ENCODE results near the gene MUSK.
"Not testable (repeated sequence)": the region's sequence is repeated elsewhere in the genome, so short reads cannot be mapped to it uniquely, and the experiment has no call there.

The MUSK gene

GRCh38 chr9:110687497-110687896 lies 18.9 kb downstream of the MUSK start:
- no peak overlapping the region for H3K4me3 ChIP-seq (ENCODE audit: low read length)
- DNase-seq (ENCODE audit: low read depth, low spot score), result no peak

GRCh38 chr9:110688329-110688728 lies 19.7 kb downstream of the MUSK start:
- DNase-seq (ENCODE audit: low read depth, low spot score), result no peak

GRCh38 chr9:110691002-110691549 lies 22.5 kb downstream of the MUSK start:
- DNase-seq (ENCODE audit: low read depth, low spot score), result no peak
- H3K4me3 ChIP-seq (ENCODE audit: low read length), result no peak overlapping the region

More at GRCh38 chr9:110688329-110688728, 19.7 kb downstream of the MUSK start:
- H3K4me3 ChIP-seq (ENCODE audit: low read length), result no peak overlapping the region

DNA sequence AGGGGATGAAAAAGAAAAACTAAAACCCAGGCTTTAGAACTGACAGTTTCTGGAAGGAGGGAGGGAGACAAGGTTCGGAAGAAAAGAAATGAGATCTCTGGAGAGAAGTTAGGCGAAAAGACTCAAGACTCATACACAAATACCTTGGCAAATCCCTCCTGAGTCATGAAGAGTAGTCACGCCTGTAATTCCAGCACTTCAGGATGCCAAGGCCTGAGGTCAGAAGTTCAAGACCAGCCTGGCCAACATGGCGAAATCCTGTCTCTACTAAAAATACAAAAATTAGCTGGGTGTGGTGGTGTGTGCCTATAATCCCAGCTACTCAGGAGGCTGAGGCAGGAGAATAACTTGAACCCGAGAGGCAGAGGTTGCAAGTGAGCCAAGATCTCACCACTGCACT lies 27.3 kb downstream of the MUSK start:
- DNase-seq (ENCODE audit: low read depth, low spot score), result not testable (repeated sequence)

GRCh38 chr9:110700953-110701352 lies 32.4 kb downstream of the MUSK start:
- DNase-seq (ENCODE audit: low read depth, low spot score), result no peak
- H3K4me3 ChIP-seq (ENCODE audit: low read length), result no peak overlapping the region

More for the DNA sequence above, 27.3 kb downstream of the MUSK start:
- H3K4me3 ChIP-seq (ENCODE audit: low read length), result not testable (repeated sequence)

GRCh38 chr9:110703669-110704068 lies 35.1 kb downstream of the MUSK start:
- no peak overlapping the region for H3K4me3 ChIP-seq (ENCODE audit: low read length)
- DNase-seq (ENCODE audit: low read depth, low spot score), result no peak

- no peak overlapping the region for H3K4me3 ChIP-seq (ENCODE audit: low read length)
- no peak for DNase-seq (ENCODE audit: low read depth, low spot score)
Measured at GRCh38 chr9:110707419-110707818, 38.8 kb downstream of the MUSK start.

GRCh38 chr9:110710420-110710819 lies 41.8 kb downstream of the MUSK start:
- H3K4me3 ChIP-seq (ENCODE audit: low read length), result no peak overlapping the region
- DNase-seq (ENCODE audit: low read depth, low spot score), result no peak

GRCh38 chr9:110712955-110713354 lies 44.4 kb downstream of the MUSK start:
- no peak overlapping the region for H3K4me3 ChIP-seq (ENCODE audit: low read length)
- no peak for DNase-seq (ENCODE audit: low read depth, low spot score)

DNA sequence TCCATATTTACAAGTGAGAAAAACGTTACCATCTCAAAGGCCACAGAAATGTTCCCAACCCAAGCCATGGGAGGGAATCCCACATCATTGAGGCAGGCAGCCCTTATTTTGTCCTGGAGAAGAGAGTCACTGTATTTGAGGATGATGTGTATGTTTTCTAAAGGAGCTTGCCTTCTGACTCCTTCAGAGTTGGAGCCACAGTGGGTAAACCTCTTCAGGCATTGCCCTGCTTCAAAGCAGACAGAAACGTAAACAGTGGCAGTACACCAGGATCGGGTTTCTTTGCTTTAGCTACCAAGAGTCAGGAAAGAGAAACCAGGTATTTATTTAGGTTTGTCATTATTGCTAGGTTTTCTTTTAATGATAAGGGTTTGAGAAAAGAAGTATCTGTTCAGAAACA lies 45.7 kb downstream of the MUSK start:
- DNase-seq (ENCODE audit: low read depth, low spot score), result no peak

GRCh38 chr9:110728058-110728457 lies 59.5 kb downstream of the MUSK start:
- DNase-seq (ENCODE audit: low read depth, low spot score), result no peak
- no peak overlapping the region for H3K4me3 ChIP-seq (ENCODE audit: low read length)

More for the DNA sequence above, 45.7 kb downstream of the MUSK start:
- H3K4me3 ChIP-seq (ENCODE audit: low read length), result no peak overlapping the region

- H3K4me3 ChIP-seq (ENCODE audit: low read length), result no peak overlapping the region
- DNase-seq (ENCODE audit: low read depth, low spot score), result no peak
Measured at GRCh38 chr9:110729641-110730040, 61.0 kb downstream of the MUSK start.

- no peak for DNase-seq (ENCODE audit: low read depth, low spot score)
Measured at GRCh38 chr9:110731437-110732028, 62.9 kb downstream of the MUSK start.

GRCh38 chr9:110738982-110739381 lies 70.4 kb downstream of the MUSK start:
- DNase-seq (ENCODE audit: low read depth, low spot score), result no peak
- H3K4me3 ChIP-seq (ENCODE audit: low read length), result no peak overlapping the region

More at GRCh38 chr9:110731437-110732028, 62.9 kb downstream of the MUSK start:
- no peak overlapping the region for H3K4me3 ChIP-seq (ENCODE audit: low read length)

DNA sequence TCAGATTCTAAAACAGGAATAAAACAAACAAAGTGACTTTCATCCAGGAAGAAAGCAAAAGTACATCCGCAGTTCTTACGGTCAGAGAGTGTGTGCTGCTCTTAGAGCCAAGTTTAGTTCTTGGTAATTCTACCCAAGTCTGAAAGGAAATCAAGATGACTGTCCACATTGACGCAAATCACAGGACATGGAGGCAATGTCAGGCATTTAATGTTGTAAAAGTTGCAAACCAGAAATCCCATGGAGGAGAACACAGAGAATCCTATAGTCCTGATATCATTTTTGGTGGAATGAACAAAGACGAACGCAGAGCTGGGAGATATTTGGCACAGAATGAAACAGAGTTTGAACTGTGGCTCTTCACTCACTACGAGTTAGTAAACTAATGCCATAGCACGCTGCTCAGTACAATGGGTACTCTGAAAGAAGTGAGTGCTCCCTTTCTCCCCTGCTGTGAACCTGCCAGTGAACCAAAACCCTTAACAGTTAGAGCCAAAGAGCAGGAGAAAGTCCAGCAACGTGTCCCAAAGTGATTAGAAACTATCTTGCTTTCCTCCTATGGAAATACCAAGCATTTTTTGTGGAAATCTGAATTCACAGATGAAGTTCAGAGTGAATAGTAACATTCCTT lies 74.3 kb downstream of the MUSK start:
- no peak overlapping the region for H3K4me3 ChIP-seq (ENCODE audit: low read length)
- no peak for DNase-seq (ENCODE audit: low read depth, low spot score)

DNA sequence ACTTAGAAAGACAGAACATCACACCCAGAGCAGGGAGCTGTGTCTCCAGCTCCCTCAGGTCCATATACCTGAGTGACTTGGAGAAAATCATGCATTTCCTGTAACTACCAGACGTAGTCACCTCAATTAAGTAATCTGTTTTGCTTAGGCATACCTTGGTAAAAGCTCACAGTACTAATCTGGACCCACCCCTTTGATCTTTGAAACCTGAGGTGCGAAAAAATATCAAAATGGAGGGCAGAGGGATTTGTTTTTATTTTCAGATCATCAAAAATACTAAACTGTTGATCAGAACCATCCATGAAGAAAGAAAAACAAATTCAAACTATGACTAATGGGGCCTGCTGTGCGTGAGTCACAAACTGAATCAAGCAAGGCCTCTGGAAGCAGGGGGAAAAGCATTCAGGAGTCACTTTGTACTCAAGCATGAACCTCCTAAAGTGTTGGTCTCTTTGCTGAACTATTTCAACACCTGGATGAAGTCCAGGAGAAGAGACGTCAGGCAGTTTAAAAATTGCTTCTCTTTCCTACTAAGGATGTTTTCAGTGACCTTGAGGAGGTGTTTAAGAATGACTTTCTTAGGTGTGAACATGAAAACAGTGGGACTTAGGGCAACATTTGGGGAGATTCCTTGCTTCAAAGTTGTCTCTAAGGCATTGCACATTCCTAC lies 76.3 kb downstream of the MUSK start:
- DNase-seq (ENCODE audit: low read depth, low spot score), result no peak
- no peak overlapping the region for H3K4me3 ChIP-seq (ENCODE audit: low read length)

GRCh38 chr9:110745676-110746075 lies 77.1 kb downstream of the MUSK start:
- no peak for DNase-seq (ENCODE audit: low read depth, low spot score)
- no peak overlapping the region for H3K4me3 ChIP-seq (ENCODE audit: low read length)

DNA sequence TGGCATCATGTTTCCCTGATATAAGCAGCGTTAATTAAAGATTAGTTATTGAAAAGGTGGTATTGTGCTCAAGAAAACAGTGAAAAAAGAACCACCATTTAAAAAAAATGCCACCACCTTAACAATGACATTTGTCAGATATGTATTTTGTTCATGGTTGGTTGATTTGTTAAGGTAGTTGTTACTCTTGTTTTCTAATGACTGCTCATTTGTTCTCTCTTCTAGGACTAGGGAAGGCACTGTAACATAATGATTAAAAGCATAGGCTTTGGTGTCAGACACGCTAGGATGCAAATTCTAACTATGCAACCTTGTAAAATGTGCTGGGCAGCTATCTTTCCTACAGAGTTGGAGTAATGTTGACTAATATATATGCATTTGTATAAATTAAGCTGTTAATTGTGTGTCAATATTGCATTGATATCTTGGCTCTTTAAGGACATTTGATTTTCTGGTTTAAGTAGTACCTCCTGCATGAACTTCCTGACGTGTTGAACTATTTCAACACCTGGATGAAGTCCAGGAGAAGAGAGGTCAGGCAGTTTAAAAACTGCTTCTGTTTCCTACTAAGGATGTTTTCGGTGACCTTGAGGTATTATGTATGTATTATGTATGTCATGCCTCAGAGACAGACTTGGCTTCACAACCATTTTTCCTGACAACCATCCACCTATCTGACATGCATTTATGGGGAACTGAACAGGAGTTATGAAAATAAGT lies 77.8 kb downstream of the MUSK start:
- DNase-seq (ENCODE audit: low read depth, low spot score), result no peak

GRCh38 chr9:110748251-110748893 lies 79.8 kb downstream of the MUSK start:
- no peak overlapping the region for H3K4me3 ChIP-seq (ENCODE audit: low read length)
- no peak for DNase-seq (ENCODE audit: low read depth, low spot score)

More for the DNA sequence above, 77.8 kb downstream of the MUSK start:
- no peak overlapping the region for H3K4me3 ChIP-seq (ENCODE audit: low read length)

Measured in Jurkat, Clone E6-1 (cell line).